Vagina (tissue), 2 donors: Measurements from ENCODE around the gene DDIAS.

Source experiments
- POLR2A ChIP-seq, 2 donors: fragments of 450-650 bp; IDR thresholded peaks; one replicate each; pipeline ENCODE4 v1.6.1; 2017; ENCODE audit warnings: antibody characterized with exemption in 2 of 2, mild to moderate bottlenecking in 2 of 2, moderate library complexity in 2 of 2
- TF ChIP-seq, protein P1 (sequence below), 3 experiments: fragments of 450-650 bp in 2 of 3; fragments of 200-600 bp in 1 of 3; sonication (generic) in 1 of 3; IDR thresholded peaks; one replicate each; pipeline ENCODE4 v1.5.1; 2017 to 2019; ENCODE audit warnings: antibody characterized with exemption in 3 of 3, mild to moderate bottlenecking in 2 of 3, moderate library complexity in 2 of 3

GRCh38 chr11:82942376-82942775, 40.8 kb downstream of the DDIAS start:
- TF ChIP-seq, protein P1, sequence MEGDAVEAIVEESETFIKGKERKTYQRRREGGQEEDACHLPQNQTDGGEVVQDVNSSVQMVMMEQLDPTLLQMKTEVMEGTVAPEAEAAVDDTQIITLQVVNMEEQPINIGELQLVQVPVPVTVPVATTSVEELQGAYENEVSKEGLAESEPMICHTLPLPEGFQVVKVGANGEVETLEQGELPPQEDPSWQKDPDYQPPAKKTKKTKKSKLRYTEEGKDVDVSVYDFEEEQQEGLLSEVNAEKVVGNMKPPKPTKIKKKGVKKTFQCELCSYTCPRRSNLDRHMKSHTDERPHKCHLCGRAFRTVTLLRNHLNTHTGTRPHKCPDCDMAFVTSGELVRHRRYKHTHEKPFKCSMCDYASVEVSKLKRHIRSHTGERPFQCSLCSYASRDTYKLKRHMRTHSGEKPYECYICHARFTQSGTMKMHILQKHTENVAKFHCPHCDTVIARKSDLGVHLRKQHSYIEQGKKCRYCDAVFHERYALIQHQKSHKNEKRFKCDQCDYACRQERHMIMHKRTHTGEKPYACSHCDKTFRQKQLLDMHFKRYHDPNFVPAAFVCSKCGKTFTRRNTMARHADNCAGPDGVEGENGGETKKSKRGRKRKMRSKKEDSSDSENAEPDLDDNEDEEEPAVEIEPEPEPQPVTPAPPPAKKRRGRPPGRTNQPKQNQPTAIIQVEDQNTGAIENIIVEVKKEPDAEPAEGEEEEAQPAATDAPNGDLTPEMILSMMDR (IDR thresholded peaks at IDR 0.05): no peak
- no peak for TF ChIP-seq POLR2A (IDR thresholded peaks at IDR 0.05)
